ENCODE measurements around the gene ACTL7B.

GRCh38 chr9:108832179-108832500, 23.6 kb downstream of the ACTL7B start:
- TF ChIP-seq CTCF (IDR thresholded peaks at IDR 0.05 in 8 of 11, conservative IDR thresholded peaks at IDR 0.05 in 3 of 11) (no peak), POLR2AphosphoS5 (IDR thresholded peaks at IDR 0.05) (no peak)
